HG03135 (cell line): ENCODE measurements around the gene ATP4A.

Experiments
- ATAC-seq: cut with Tn5 transposase; IDR thresholded peaks from one replicate; pipeline ENCODE4 v1.9.1; 2021; ENCODE audit warnings: mild to moderate bottlenecking, moderate library complexity; ENCODE audit not compliant: unreplicated experiment

The ATP4A gene

GRCh38 chr19:35507561-35507960 lies 55.9 kb downstream of the ATP4A start:
- ATAC-seq, result no peak

- no peak for ATAC-seq
These were observed 57.4 kb downstream of the ATP4A start for GRCh38 chr19:35506011-35506410.

- ATAC-seq, result no peak
These were observed 60.7 kb downstream of the ATP4A start for GRCh38 chr19:35502751-35503150.

GRCh38 chr19:35501684-35502083 lies 61.8 kb downstream of the ATP4A start:
- ATAC-seq, result no peak

- ATAC-seq, result no peak
These were observed 62.8 kb downstream of the ATP4A start for GRCh38 chr19:35500611-35501010.
